Measurements from ENCODE around the gene SPINK5.

SPINK5 gene

DNA sequence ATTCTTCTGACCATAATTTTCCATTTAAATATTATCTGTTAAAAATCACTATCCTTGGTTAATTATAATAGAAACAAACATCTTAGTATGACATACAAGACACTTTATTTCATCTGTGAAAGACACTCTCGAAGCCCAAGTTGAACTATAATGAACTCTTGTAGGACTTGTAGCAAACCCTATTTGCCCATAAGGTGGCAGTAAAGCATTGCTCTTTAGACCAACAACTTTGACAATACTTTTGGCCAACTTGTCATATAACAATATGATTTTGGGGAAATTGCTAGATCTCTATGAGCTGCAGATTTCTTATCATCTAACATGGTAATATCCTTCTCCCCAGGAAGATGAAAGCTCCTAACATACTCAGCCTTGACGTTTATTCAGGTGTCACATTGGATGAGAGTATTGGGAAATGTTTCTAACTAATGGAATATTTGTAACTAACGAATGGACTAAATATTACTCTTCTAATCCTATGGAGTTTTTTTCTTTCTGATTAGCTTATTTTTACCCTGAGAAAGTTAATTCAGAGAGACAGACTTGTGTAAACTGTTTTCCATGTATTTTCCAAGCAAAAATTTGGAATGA is 115.5 kb downstream of the SPINK5 start:
- H3K4me1 ChIP-seq (ENCODE audit: insufficient read depth, low read length) = no peaks in the 10 kb centered on the region
- H3K27me3 ChIP-seq (ENCODE audit: insufficient read depth, low read length) = no peaks in the 10 kb centered on the region
- 70% methylated on average over 1 of the region's 3 CpGs for WGBS
- no peak overlapping the region for H3K4me3 ChIP-seq (ENCODE audit: low read length)
- no peaks in the 10 kb centered on the region for H3K36me3 ChIP-seq (ENCODE audit: insufficient read depth, low read length)
- H3K27ac ChIP-seq (ENCODE audit: low read depth, low read length) = no peak overlapping the region
- H3K9ac ChIP-seq (ENCODE audit: low read depth, low read length) = no peak overlapping the region
- H3K9me3 ChIP-seq (ENCODE audit: insufficient read depth, low read depth, low read length) = no peaks in the 10 kb centered on the region

DNA sequence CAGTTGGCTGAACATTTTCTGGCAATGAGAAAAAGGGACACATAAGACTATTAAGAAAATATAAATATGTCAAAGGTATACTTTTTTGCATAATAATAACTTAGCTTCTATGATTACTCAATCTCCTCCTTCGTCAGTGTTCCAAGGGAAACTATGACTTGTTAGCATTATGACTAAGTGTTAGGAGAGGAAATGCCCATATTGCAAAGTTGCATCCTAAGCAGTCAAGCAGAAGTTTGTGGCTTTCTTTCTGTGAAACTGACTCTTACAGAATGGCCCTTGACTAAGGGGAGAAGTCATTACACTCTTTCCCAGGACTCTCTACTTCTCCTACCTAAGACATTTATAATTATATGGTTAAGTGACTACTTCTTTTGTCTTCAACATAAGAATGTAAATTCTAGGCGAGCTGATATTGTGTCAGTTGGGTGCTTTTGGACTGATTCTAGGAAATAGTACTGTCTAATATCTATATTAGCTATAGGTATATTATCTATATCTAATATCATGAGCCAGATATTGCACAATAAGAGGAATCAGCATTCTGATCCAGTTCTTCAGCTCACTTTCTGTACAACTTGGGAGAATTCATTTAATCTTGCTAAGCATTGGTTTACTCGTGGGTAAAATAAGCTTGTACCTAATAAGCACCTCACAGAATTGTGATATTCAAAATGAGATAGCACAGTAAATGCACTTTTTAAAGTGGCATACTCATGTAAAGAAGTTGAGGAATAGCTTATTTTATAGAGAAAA is 122.6 kb downstream of the SPINK5 start:
- H3K4me1 ChIP-seq (ENCODE audit: insufficient read depth, low read length) = no peaks in the 10 kb centered on the region
- H3K27ac ChIP-seq (ENCODE audit: low read depth, low read length) = no peak overlapping the region
- no peak overlapping the region for H3K9ac ChIP-seq (ENCODE audit: low read depth, low read length)
- no peaks in the 10 kb centered on the region for H3K27me3 ChIP-seq (ENCODE audit: insufficient read depth, low read length)
- H3K9me3 ChIP-seq (ENCODE audit: insufficient read depth, low read depth, low read length) = no peaks in the 10 kb centered on the region
- no peak overlapping the region for H3K4me3 ChIP-seq (ENCODE audit: low read length)
- no peaks in the 10 kb centered on the region for H3K36me3 ChIP-seq (ENCODE audit: insufficient read depth, low read length)
- 83% methylated on average over 2 of the region's 3 CpGs for whole genome bisulfite sequencing

Data from HUES64 (cell line).